Measurements from ENCODE around the gene JADE3. TPM values are rescaled to one million over a fixed set of nuclear protein-coding genes. Genes with fewer than 3 reads are reported as not detected.

Gene JADE3
- total and polyA plus RNA-seq, 2 experiments from 2014 or later, result 4.5 to 15.3 TPM

- TF ChIP-seq REST (IDR thresholded peaks at IDR 0.05; ENCODE audit: unreplicated experiment), result no peak
- TF ChIP-seq ZNF331 (CRISPR knock-in tag; IDR thresholded peaks at IDR 0.05; ENCODE audit: low read depth), result no peak
- TF ChIP-seq CTCF (conservative IDR thresholded peaks at IDR 0.05; ENCODE audit: low read depth in 2 of 2), result no peak
Observed at GRCh38 chrX:46864606-46865005, 47.6 kb upstream of the JADE3 start (continued).

- Mint-ChIP-seq H3K9me3 (no peaks in the 10 kb centered on the region), H3K27me3 (ENCODE audit: insufficient read depth, low read depth, poor library complexity) (peaks cover 3% of the 10 kb centered on the region), H3K4me1 (no peaks in the 10 kb centered on the region), H3K27ac (no peak overlapping the region), H3K4me3 (no peak overlapping the region), H3K36me3 (ENCODE audit: low read depth) (peaks cover 8% of the 10 kb centered on the region; the same call in 2 of the 3 replicates)
- Histone ChIP-seq H4K20me1 (replicated peaks; ENCODE audit: insufficient read depth) (no peaks in the 10 kb centered on the region), H3K27me3 (ENCODE audit: insufficient read depth) (no peaks in the 10 kb centered on the region), H3K9me2 (ENCODE audit: insufficient read depth) (no peaks in the 10 kb centered on the region), H3K79me2 (replicated peaks; ENCODE audit: insufficient read depth) (no peaks in the 10 kb centered on the region), H3F3A (replicated peaks; ENCODE audit: low read depth) (no peaks in the 10 kb centered on the region), H3K4me2 (no peak overlapping the region), H3K4me3 (no peak overlapping the region), H3K4me1 (ENCODE audit: insufficient read depth) (no peaks in the 10 kb centered on the region), H3K27ac (ENCODE audit: low read depth) (no peak overlapping the region), H3K36me3 (ENCODE audit: insufficient read depth) (no peaks in the 10 kb centered on the region), H2AFZ (no peak overlapping the region)
- no peak for TF ChIP-seq STAT1 (IDR thresholded peaks at IDR 0.05; ENCODE audit: unreplicated experiment)
- TF ChIP-seq CREB1 (CRISPR knock-in tag; IDR thresholded peaks at IDR 0.05; ENCODE audit: low read depth), result no peak
- TF ChIP-seq EZH2phosphoT487 (IDR thresholded peaks at IDR 0.05; ENCODE audit: unreplicated experiment), result no peak
- TF ChIP-seq ETS1 (IDR thresholded peaks at IDR 0.05), result no peak
- TF ChIP-seq EZH2 (IDR thresholded peaks at IDR 0.05; ENCODE audit: low read depth, unreplicated experiment), result no peak
- no peak for TF ChIP-seq ZNF114 (CRISPR knock-in tag; IDR thresholded peaks at IDR 0.05)
- no peak for ATAC-seq
- no peak for DNase-seq (ENCODE audit: low spot score)
Observed at GRCh38 chrX:46865281-46865680, 46.9 kb upstream of the JADE3 start.

All from GM23338 (cell line).